ENCODE results near the gene RHBG. TPM values are rescaled to one million over a fixed set of nuclear protein-coding genes. Genes with fewer than 3 reads are reported as not detected.
"Not testable (repeated sequence)": the region's sequence is repeated elsewhere in the genome, so short reads cannot be mapped to it uniquely, and the experiment has no call there.

RHBG gene
- total RNA-seq = not detected
- polyA plus RNA-seq = not detected
- not detected for total RNA-seq

- peaks cover 38 to 85% (median 55%) of the 10 kb centered on the region in 5 donors for H3K27me3 Mint-ChIP-seq
- H3K27ac Mint-ChIP-seq = no peak within 1 kb of the TSS
- ChIA-PET POLR2A (no interaction called here), CTCF (interaction anchor here (0.6 to 1.3 kb wide), 2 partner anchors 13 to 16 kb away, joined by 3 to 5 read pairs; no protein-coding TSS in a partner anchor)
- peaks cover 3 to 7% of the 10 kb centered on the region in 2 donors for H3K27me3 ChIP-seq (ENCODE audit: control insufficient read depth in 2 of 2, insufficient read depth in 2 of 2, low read length in 2 of 2)
- ATAC-seq (peak; percentile 64), DNase-seq (peak in 4 of 9 donors; percentile 8 to 30 (median 12))
- no peaks in the 10 kb centered on the region for H3K9me3 Mint-ChIP-seq
- H3K4me1 Mint-ChIP-seq = peaks cover 0 to 5% (median 3%) of the 10 kb centered on the region in 7 donors
- no peaks in the 10 kb centered on the region for H3K36me3 ChIP-seq (ENCODE audit: control insufficient read depth in 2 of 3, insufficient read depth in 3 of 3, low read length in 3 of 3)
- intact Hi-C loops (cut with micrococcal nuclease) = no loop called here
- H3K9me3 ChIP-seq (ENCODE audit: control insufficient read depth in 2 of 3, low read length in 3 of 3) = no peaks in the 10 kb centered on the region
- H3K27ac ChIP-seq (ENCODE audit: low read depth, low read length) = no peak within 1 kb of the TSS
- peak within 1 kb of the TSS; percentile 48 to 80 (median 71) for H3K4me3 Mint-ChIP-seq
- peak within 1 kb of the TSS; percentile 30 for H3K4me3 ChIP-seq (ENCODE audit: low read length)
- no peaks in the 10 kb centered on the region for H3K4me1 ChIP-seq (ENCODE audit: control insufficient read depth in 2 of 2, insufficient read depth in 2 of 2, low read length in 2 of 2)
- H3K36me3 Mint-ChIP-seq = peaks cover 0 to 3% (median 0%) of the 10 kb centered on the region in 5 donors
These were observed at the start of gene RHBG for GRCh38 chr1:156368889-156369684. Gene RHBG (plus strand): TSS chr1:156369211. CDS start chr1:156369250, 39 bp downstream.

- intact Hi-C loops (cut with micrococcal nuclease) = loop anchor here (1.0 to 2.0 kb wide), 2 partner anchors 173 to 223 kb away; no protein-coding TSS in a partner anchor
- Histone ChIP-seq H3K9me3 (ENCODE audit: control insufficient read depth in 2 of 3, low read length in 3 of 3) (no peaks in the 10 kb centered on the region), H3K4me3 (ENCODE audit: low read length) (no peak overlapping the region), H3K27me3 (ENCODE audit: control insufficient read depth in 2 of 2, insufficient read depth in 2 of 2, low read length in 2 of 2) (no peaks in the 10 kb centered on the region), H3K27ac (ENCODE audit: low read depth, low read length) (no peak overlapping the region), H3K36me3 (ENCODE audit: control insufficient read depth in 2 of 3, insufficient read depth in 3 of 3, low read length in 3 of 3) (peaks cover 41 to 90% (median 45%) of the 10 kb centered on the region in 3 experiments), H3K4me1 (ENCODE audit: control insufficient read depth in 2 of 2, insufficient read depth in 2 of 2, low read length in 2 of 2) (no peaks in the 10 kb centered on the region)
- Mint-ChIP-seq H3K9me3 (no peaks in the 10 kb centered on the region), H3K27me3 (no peaks in the 10 kb centered on the region), H3K4me1 (peaks cover 0 to 1% (median 0%) of the 10 kb centered on the region in 7 donors), H3K4me3 (no peak overlapping the region), H3K36me3 (peaks cover 0 to 40% (median 29%) of the 10 kb centered on the region in 5 donors), H3K27ac (no peak overlapping the region)
- ChIA-PET POLR2A (interaction anchor here (1.0 to 1.4 kb wide), 3 partner anchors 16 to 37 kb away, joined by 3 to 4 read pairs (median 4); partner anchors contain the start of gene SMG5), CTCF (interaction anchor here (0.6 to 1.0 kb wide), 6 partner anchors 10 to 95 kb away, joined by 3 to 8 read pairs (median 3); no protein-coding TSS in a partner anchor)
- ATAC-seq (no peak), DNase-seq (peak in 3 of 9 donors; percentile 16 to 25 (median 23))
These were observed 49.3 kb upstream of the RHBG start for GRCh38 chr1:156319664-156320063.

GRCh38 chr1:156320560-156320959 lies 48.5 kb upstream of the RHBG start:
- H3K27me3 Mint-ChIP-seq = no peaks in the 10 kb centered on the region
- H3K36me3 ChIP-seq (ENCODE audit: control insufficient read depth in 2 of 3, insufficient read depth in 3 of 3, low read length in 3 of 3) = peaks cover 41 to 90% (median 41%) of the 10 kb centered on the region in 3 experiments
- no peak for ATAC-seq
- H3K27ac ChIP-seq (ENCODE audit: low read depth, low read length) = no peak overlapping the region
- peaks cover 0 to 40% (median 23%) of the 10 kb centered on the region in 5 donors for H3K36me3 Mint-ChIP-seq
- H3K4me3 Mint-ChIP-seq = no peak overlapping the region
- H3K9me3 Mint-ChIP-seq = no peaks in the 10 kb centered on the region
- intact Hi-C loops (cut with micrococcal nuclease) = no loop called here
- no peak overlapping the region for H3K4me3 ChIP-seq (ENCODE audit: low read length)
- ChIA-PET POLR2A (interaction anchor here (1.0 kb wide), 1 partner anchor 38 kb away, joined by 3 read pairs; the partner anchor contains the start of gene SMG5), CTCF (no interaction called here)
- peak overlapping the region in 1 of 9 donors; percentile 69 for H3K27ac Mint-ChIP-seq
- no peaks in the 10 kb centered on the region for H3K27me3 ChIP-seq (ENCODE audit: control insufficient read depth in 2 of 2, insufficient read depth in 2 of 2, low read length in 2 of 2)
- H3K4me1 ChIP-seq (ENCODE audit: control insufficient read depth in 2 of 2, insufficient read depth in 2 of 2, low read length in 2 of 2) = no peaks in the 10 kb centered on the region
- no peak for DNase-seq
- peaks cover 0 to 1% (median 0%) of the 10 kb centered on the region in 7 donors for H3K4me1 Mint-ChIP-seq
- H3K9me3 ChIP-seq (ENCODE audit: control insufficient read depth in 2 of 3, low read length in 3 of 3) = no peaks in the 10 kb centered on the region

- H3K27ac Mint-ChIP-seq; H3K27me3 ChIP-seq (ENCODE audit: control insufficient read depth in 2 of 2, insufficient read depth in 2 of 2, low read length in 2 of 2); H3K4me3 ChIP-seq (ENCODE audit: low read length); H3K4me3 Mint-ChIP-seq; H3K27ac ChIP-seq (ENCODE audit: low read depth, low read length); H3K9me3 ChIP-seq (ENCODE audit: control insufficient read depth in 2 of 3, low read length in 3 of 3); CTCF ChIA-PET; intact Hi-C loops (cut with micrococcal nuclease); DNase-seq; ATAC-seq; H3K9me3 Mint-ChIP-seq; H3K4me1 ChIP-seq (ENCODE audit: control insufficient read depth in 2 of 2, insufficient read depth in 2 of 2, low read length in 2 of 2); H3K4me1 Mint-ChIP-seq; H3K27me3 Mint-ChIP-seq: not testable (repeated sequence)
- POLR2A ChIA-PET = interaction anchor here (0.6 kb wide), 1 partner anchor 38 kb away, joined by 3 read pairs; no protein-coding TSS in a partner anchor
- peaks cover 31 to 67% (median 33%) of the 10 kb centered on the region in 3 experiments for H3K36me3 ChIP-seq (ENCODE audit: control insufficient read depth in 2 of 3, insufficient read depth in 3 of 3, low read length in 3 of 3)
- peaks cover 0 to 29% (median 17%) of the 10 kb centered on the region in 5 donors for H3K36me3 Mint-ChIP-seq
These were observed 45.8 kb upstream of the RHBG start for GRCh38 chr1:156323179-156323578.

GRCh38 chr1:156336242-156336641 lies 32.8 kb upstream of the RHBG start:
- H3K36me3 Mint-ChIP-seq = peaks cover 0 to 23% (median 9%) of the 10 kb centered on the region in 5 donors
- peak overlapping the region; percentile 9 for H3K4me3 ChIP-seq (ENCODE audit: low read length)
- peaks cover 0 to 2% (median 0%) of the 10 kb centered on the region in 11 donors for H3K9me3 Mint-ChIP-seq
- DNase-seq = no peak
- H3K9me3 ChIP-seq (ENCODE audit: control insufficient read depth in 2 of 3, low read length in 3 of 3) = no peaks in the 10 kb centered on the region
- H3K36me3 ChIP-seq (ENCODE audit: control insufficient read depth in 2 of 3, insufficient read depth in 3 of 3, low read length in 3 of 3) = peaks cover 4 to 33% (median 13%) of the 10 kb centered on the region in 3 experiments
- H3K27ac ChIP-seq (ENCODE audit: low read depth, low read length) = no peak overlapping the region
- H3K27ac Mint-ChIP-seq = peak overlapping the region in 6 of 9 donors; percentile 45 to 98 (median 65)
- peak overlapping the region; percentile 97 to 99 (median 99) for H3K4me3 Mint-ChIP-seq
- POLR2A ChIA-PET = no interaction called here
- peaks cover 0 to 5% (median 0%) of the 10 kb centered on the region in 5 donors for H3K27me3 Mint-ChIP-seq
- H3K4me1 Mint-ChIP-seq = peaks cover 16 to 51% (median 40%) of the 10 kb centered on the region in 7 donors
- CTCF ChIA-PET = no interaction called here
- H3K27me3 ChIP-seq (ENCODE audit: control insufficient read depth in 2 of 2, insufficient read depth in 2 of 2, low read length in 2 of 2) = no peaks in the 10 kb centered on the region
- intact Hi-C loops (cut with micrococcal nuclease) = loop anchor here (2.0 to 10.0 kb wide), 6 partner anchors 53 to 1094 kb away; partner anchors contain the start of genes ISG20L2 (in 1 of the 2), KHDC4 (in 1 of the 2), LAMTOR2 (in 1 of the 2) and METTL25B (in 1 of the 2)
- peaks cover 11 to 17% of the 10 kb centered on the region in 2 donors for H3K4me1 ChIP-seq (ENCODE audit: control insufficient read depth in 2 of 2, insufficient read depth in 2 of 2, low read length in 2 of 2)
- ATAC-seq = no peak

Measured in naive thymus-derived CD4-positive, alpha-beta T cell (primary cell).